ENCODE data around the gene BBX. TPM values are rescaled to one million over a fixed set of nuclear protein-coding genes. Genes with fewer than 3 reads are reported as not detected.
"Not testable (repeated sequence)": the region's sequence is repeated elsewhere in the genome, so short reads cannot be mapped to it uniquely, and the experiment has no call there.

Gene BBX
- total RNA-seq, 6 donors from 2014 or later: 35.0 to 65.0 (median 42.8) TPM

- Histone ChIP-seq H3K4me1 (no peaks in the 10 kb centered on the region), H3K9me3 (no peaks in the 10 kb centered on the region), H3K36me3 (no peaks in the 10 kb centered on the region), H3K4me3 (no peak overlapping the region), H3K27ac (no peak overlapping the region), H3K27me3 (no peaks in the 10 kb centered on the region)
- no peak for DNase-seq
- 78 to 87% methylated on average over 3 of the region's 3 CpGs for WGBS, 2 donors
- TF ChIP-seq POLR2A (IDR thresholded peaks at IDR 0.05) (no peak), EP300 (IDR thresholded peaks at IDR 0.05) (no peak), CTCF (IDR thresholded peaks at IDR 0.05) (no peak), POLR2AphosphoS5 (IDR thresholded peaks at IDR 0.05) (no peak)
- peak in 1 of 2 donors; percentile 23 for ATAC-seq (ENCODE audit: low FRiP score in 2 of 2)
Measured at GRCh38 chr3:107562969-107563529, 40.3 kb downstream of the BBX start.

GRCh38 chr3:107565244-107565643 lies 42.5 kb downstream of the BBX start:
- H3K4me3 ChIP-seq; DNase-seq; H3K4me1 ChIP-seq; H3K27ac ChIP-seq; ATAC-seq (ENCODE audit: low FRiP score in 2 of 2); H3K36me3 ChIP-seq; H3K9me3 ChIP-seq; H3K27me3 ChIP-seq: not testable (repeated sequence)
- 96 to 97% methylated on average over 7 of the region's 7 CpGs for WGBS, 2 donors

- not testable (repeated sequence) for ATAC-seq (ENCODE audit: low FRiP score in 2 of 2)
Measured at GRCh38 chr3:107571089-107571488, 48.3 kb downstream of the BBX start.

GRCh38 chr3:107571492-107571891 lies 48.7 kb downstream of the BBX start:
- H3K27ac ChIP-seq; ATAC-seq (ENCODE audit: low FRiP score in 2 of 2); DNase-seq; H3K4me3 ChIP-seq; H3K9me3 ChIP-seq; H3K36me3 ChIP-seq; H3K27me3 ChIP-seq; H3K4me1 ChIP-seq: not testable (repeated sequence)
- 80 to 96% methylated on average over 5 to 9 of the region's 9 CpGs for WGBS, 2 donors

More at GRCh38 chr3:107571089-107571488, 48.3 kb downstream of the BBX start:
- H3K27me3 ChIP-seq, H3K27ac ChIP-seq, H3K9me3 ChIP-seq, H3K4me1 ChIP-seq, H3K4me3 ChIP-seq, DNase-seq, H3K36me3 ChIP-seq: not testable (repeated sequence)
- WGBS, 2 donors: 90 to 96% methylated on average over 10 of the region's 10 CpGs

- peak in 1 of 2 donors; percentile 74 for ATAC-seq (ENCODE audit: low FRiP score in 2 of 2)
- no peak for DNase-seq
- Histone ChIP-seq H3K27me3 (no peaks in the 10 kb centered on the region), H3K27ac (no peak overlapping the region), H3K36me3 (no peaks in the 10 kb centered on the region), H3K4me1 (peaks cover 0 to 5% (median 2%) of the 10 kb centered on the region in 4 donors), H3K4me3 (no peak overlapping the region), H3K9me3 (no peaks in the 10 kb centered on the region)
- peak; percentile 19 to 54 (median 46) for TF ChIP-seq CTCF (IDR thresholded peaks at IDR 0.05)
- no peak for TF ChIP-seq EP300 (IDR thresholded peaks at IDR 0.05)
- TF ChIP-seq POLR2A (IDR thresholded peaks at IDR 0.05): no peak
Measured at GRCh38 chr3:107574650-107575049, 51.9 kb downstream of the BBX start.

GRCh38 chr3:107578091-107578490 lies 55.3 kb downstream of the BBX start:
- TF ChIP-seq EP300 (IDR thresholded peaks at IDR 0.05) (no peak), CTCF (IDR thresholded peaks at IDR 0.05) (no peak), POLR2AphosphoS5 (IDR thresholded peaks at IDR 0.05) (no peak), POLR2A (IDR thresholded peaks at IDR 0.05) (no peak)
- DNase-seq (no peak), ATAC-seq (ENCODE audit: low FRiP score in 2 of 2) (no peak)

More at GRCh38 chr3:107578091-107578490, 55.3 kb downstream of the BBX start:
- Histone ChIP-seq H3K9me3 (no peaks in the 10 kb centered on the region), H3K4me1 (peaks cover 0 to 5% (median 2%) of the 10 kb centered on the region in 4 donors), H3K36me3 (no peaks in the 10 kb centered on the region), H3K27ac (no peak overlapping the region), H3K27me3 (no peaks in the 10 kb centered on the region), H3K4me3 (no peak overlapping the region)
- WGBS, 2 donors: 49 to 55% methylated on average over 2 of the region's 2 CpGs

Measured in upper lobe of left lung (tissue), 6 donors.